Iris pigment epithelial cell (primary cell): ENCODE data around the gene CHMP4B.

ENCODE experiments used
- DNase-seq: peaks from one replicate; pipeline ENCODE4 v3.0.0-alpha.2; 2011; ENCODE audit warnings: low read depth

The CHMP4B gene

DNA sequence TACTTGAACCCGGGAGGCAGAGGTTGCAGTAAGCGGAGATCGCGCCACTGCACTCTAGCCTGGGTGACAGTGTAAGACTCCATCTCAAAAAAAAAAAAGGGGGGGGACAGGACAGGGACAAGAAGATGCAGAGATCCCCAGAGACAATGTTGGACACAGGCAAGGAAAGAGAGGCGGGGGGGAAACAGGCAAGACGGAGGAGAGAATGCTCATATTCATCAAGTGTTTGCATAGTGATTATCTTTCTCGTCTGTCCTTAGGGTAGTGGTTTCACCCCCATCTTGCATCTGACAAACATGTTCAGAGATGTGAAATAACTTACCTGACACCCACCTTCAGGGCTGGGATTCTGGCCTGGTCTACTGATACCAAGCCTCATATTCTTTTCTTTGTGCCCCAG lies 29.0 kb downstream of the CHMP4B start:
- no peak for DNase-seq

DNA sequence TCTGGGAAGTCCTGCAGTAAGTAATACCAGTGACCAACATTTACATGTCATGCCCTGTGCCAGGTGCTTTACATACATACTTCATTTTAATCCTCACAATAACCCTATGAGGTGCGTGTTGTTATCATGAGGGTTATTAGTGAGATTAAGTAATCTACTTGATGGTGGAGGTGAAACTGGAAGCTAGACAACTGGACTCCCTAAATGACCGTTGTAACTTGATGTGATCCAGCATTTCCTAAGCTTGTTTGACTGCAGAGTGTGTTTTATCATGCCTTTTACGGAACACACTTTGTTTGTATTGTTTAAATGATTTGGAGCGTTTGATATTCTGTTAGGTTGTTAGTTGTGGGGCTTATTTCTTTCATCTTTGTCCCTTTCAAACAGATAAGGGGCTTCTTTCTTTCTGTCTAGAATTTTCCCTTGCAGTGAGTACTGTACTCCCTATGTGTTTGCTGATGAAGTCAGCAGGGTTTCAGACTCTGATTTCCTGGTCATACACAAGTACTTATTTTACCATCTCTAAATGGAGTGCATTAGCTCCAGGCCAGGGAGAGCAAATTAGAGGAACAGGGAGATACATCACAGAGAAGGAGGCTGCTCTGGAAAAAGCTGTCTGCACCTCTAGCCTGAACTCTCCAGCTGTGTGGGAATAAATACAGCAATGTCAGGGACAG lies 29.7 kb downstream of the CHMP4B start:
- no peak for DNase-seq

DNA sequence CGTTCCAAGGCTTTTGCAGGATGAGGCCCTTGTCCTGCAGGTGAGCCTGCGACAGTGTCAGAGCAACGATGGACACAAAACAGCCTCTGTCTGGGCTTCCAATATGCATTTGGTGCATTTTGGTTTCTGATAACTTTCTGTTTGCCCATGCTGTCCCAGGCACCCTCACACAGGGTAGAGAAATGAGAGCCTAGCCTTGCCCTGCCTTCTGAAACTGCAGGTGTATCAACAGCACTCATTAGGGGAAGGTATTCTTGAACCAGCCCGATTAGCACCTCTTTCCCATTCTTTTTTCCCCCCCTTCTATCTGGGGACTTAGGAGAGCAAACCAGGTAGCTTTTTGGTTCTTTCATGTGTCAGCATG lies 30.3 kb downstream of the CHMP4B start:
- DNase-seq, result no peak

DNA sequence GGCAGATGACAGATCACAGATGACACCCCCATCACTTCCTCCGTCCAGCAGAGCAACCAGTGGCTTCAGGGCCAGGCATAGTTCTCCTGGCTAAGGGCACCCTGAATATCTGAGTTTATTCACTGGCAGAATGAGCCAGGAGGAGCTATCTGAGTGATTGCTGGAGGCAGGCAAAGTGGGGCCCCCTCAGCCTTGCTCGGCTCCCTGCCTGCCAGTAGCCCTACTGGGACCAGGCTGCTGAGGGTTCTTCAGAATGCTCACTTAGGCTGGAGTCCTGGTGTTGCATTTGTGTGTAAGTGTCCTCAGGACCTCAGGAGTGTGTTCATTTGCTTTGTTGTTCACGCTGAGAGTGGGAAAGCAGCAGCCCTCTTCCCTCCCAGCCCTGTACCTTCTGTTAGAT lies 31.2 kb downstream of the CHMP4B start:
- DNase-seq, result no peak

DNA sequence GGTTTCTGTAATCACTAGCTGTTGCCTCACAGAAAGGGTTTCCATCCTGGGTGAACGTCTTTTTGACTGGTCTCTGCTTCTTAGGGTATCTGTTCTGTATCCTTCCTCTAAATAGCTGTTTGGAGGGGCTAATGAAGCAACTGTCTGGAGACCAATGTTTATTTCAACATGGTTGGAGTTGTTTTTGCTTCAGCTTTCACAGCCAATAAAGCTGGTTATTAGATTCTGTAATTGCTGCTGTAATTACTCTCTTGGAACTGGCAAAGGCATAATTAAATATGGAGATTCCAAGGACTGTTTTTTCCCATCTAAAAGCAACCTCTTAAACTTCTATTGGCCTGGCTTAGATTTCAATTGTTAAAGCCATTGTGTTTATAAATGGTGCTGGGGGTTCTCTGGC lies 31.9 kb downstream of the CHMP4B start:
- DNase-seq, result no peak

DNA sequence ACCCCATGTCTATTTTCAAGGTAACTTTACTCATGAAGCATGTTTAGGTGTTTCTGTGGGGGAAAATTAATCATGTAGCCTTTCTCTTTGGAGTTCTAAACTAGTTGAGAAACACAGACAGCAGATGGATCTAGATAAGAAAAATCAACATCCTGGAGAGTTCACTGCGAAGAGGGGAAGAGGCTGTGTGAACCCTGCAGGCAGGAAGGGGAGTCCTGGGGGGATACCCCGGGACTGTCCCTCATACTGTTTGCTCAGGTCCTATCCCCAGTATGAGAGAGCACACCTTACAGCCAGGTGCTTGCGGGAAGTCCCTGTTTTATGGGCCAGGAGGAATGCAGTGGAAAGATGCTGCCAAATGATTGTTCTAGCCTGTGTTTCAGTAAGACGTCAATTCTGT lies 32.7 kb downstream of the CHMP4B start:
- peak; percentile 33 for DNase-seq

DNA sequence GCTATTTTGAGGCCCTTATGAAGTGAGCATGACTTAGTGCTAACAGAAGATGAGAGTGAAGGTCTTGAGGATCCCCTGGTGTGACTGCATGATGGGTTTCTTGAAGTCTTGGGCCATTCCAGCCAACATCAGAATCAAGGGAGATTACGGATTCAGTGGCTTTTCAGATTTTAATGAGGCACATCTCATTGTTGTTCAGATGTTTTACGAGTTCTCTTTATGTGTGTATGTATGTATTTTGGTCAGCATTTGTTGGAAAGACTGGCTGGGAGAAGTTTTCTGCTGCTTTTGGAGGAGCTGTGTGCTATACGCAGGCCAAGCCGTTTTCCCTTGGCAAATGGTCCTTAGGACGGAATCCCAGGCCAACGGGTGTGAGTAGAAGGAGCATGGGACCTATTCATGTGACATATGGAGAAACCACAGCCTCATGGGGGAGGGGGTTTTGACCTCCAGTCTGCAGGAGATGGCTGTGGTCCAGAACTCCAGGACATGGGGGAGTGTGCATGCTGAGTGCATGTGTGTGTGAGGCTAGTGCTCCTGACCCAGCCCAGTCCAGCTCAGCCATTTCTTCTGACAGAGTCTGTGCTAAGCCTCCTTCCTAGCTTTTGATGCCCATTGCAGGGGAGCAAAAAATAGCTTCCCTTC lies 35.3 kb downstream of the CHMP4B start:
- DNase-seq, result no peak

DNA sequence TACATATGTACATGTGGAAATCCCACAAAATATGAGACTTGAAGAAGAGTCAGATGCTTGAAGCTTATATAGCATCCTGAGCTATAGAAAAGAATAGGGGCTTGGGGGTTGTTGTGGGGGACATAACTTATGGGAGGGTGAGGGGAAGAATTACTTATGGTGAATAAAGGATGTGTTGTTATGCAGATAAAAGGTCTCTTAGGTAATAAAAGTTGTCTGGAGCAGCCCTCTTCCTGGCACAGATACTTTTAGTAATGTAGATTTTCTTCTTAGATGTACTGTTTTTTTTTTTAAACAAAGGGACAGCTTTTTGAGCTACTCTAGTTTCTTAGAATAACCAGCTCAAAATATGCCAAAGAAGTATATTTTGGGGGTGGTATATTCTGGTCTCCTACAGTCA lies 35.9 kb downstream of the CHMP4B start:
- DNase-seq, result no peak

DNA sequence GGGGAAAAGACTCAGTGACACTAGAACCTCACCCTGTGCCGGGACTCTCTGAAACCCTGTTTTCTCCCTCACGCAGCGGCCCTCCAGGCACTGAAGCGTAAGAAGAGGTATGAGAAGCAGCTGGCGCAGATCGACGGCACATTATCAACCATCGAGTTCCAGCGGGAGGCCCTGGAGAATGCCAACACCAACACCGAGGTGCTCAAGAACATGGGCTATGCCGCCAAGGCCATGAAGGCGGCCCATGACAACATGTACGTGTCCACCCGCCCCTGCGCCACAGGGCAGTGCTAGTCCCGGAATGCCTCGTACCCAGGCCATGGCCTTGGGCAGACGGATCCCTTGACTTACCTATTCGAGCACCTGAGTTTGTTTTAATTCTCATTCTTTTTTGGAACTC lies 37.2 kb downstream of the CHMP4B start:
- DNase-seq, result no peak

DNA sequence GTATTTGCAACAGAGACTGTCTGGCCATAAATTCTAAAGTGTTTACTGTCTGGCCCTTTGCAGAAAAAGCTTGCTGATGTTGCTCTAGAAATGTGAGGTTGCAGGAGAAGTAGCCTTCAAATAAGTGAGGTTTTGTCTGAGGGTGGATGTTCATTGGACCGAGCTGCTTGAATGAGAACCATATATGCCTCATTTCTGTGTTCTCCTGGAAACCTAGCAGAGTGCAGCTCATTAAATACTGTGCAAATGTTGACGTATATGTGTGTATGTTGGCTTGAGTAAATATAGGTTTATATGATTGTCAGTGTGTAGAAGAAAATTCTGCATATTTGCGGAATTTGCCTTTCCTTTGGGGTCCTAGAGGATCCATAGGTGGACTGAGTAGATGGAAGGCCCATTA lies 39.0 kb downstream of the CHMP4B start:
- DNase-seq, result no peak

DNA sequence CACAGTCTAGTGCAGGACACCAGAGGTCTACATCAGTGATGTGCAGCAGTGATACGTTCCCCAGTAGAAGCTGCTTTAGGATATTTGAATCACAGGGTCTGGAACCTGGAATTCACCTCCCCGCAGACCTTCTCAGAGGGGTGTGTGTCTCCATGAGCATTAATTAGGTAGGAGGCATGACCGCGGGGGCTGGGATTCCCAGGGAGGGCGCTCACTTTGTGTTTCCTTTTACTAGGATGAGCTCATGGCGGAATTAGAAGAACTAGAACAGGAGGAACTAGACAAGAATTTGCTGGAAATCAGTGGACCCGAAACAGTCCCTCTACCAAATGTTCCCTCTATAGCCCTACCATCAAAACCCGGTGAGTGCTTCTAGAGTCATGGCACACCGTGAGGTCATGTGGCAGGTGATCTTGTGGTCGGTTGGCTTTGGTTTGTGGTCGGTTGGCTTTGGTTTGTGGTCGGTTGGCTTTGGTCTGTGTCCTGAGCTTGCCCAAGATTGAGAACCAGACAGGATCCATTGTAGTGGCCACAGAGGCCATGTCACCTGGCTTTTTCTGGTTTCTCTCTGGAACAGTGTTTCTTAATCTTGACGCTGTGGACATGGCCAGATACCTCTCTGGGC lies 40.8 kb downstream of the CHMP4B start:
- no peak for DNase-seq

DNA sequence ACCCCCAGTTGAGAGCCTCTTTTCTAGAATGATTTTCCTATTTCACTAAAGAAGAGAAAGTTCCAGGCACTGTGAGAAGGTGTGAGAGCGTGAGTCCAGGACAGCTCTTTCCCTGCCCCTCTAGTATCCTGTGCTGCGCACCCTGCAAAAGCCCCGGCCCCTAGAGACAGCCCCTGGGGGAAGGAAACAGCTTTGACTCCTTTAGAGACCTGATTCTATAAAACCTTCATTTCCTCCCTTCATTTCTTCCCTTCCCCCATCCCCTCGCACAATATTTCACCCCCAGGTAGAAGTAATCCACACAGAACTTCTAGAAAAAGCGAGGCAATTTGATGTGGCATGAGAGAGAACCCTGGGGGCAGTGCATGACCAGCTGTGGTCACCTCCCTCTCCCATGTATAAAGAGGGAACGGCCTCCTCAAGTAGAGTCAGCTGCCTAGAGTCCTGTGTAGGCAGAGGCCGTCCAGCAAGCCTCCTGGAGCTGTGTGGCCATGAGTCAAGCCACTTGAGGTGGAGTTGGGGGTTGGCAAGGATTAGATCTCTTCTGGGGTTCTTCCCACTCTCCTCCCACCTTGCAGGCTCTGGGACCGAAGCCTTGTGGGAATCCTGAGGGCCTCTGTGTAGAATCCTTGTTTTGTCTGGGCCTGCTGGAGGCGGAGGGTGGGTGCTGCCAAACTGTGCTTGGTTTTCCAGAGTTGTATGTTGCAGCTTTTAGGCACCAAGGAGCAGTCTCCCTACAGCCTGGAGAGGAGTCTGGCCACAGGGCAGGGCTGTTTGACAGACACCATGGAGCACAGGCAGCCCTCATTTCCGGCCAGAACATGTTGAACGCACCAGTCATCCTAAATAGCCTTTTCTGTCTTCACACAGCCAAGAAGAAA lies 41.7 kb downstream of the CHMP4B start:
- DNase-seq, result no peak

DNA sequence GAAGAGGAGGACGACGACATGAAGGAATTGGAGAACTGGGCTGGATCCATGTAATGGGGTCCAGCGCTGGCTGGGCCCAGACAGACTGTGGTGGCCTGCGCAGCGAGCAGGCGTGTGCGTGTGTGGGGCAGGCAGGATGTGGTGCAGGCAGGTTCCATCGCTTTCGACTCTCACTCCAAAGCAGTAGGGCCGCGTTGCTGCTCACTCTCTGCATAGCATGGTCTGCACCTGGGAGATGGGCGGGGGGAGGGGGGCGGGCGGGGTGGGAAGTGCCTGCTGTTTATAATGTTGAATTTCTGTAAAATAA lies 42.3 kb downstream of the CHMP4B start:
- no peak for DNase-seq

DNA sequence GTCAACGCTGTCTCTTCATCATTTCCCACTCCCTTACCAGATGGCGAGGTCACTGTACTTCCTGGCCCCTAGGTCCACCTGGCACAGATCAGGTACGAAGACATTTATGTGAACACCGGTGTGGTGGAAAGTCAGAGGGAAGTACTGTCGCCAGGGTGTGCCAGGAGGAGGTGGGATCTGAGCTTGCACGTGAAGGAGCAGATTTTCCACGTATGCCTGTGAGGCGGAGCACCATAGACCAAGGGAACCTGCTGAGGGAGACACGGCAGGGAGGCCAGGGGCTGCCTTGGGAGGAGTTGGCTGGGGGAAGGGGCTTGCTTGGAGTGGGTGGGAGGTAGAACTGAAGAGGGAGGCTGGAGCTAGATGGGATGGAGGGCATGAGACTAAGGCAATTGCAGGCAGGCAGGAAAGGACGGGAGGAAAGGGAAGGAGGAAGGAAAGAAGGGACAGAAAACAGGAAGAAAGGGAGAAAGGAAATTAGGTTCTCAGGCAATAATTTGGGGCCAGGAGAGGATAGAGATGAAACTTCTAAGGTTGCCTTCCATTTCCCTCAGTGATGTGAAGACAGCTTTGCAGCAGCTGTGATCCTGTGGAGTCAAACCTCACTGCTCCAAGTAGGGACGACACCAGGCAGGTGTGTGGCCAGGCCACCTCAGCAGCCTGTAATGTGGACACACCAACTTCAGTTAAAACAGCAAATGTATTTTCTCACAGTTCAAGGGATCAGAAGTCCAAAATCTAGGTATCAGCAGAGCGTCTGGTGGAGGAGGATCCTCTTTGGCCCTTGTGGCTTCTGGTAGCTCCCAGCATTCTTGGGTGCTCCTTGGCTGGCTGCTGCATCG lies 46.8 kb downstream of the CHMP4B start:
- DNase-seq, result no peak

DNA sequence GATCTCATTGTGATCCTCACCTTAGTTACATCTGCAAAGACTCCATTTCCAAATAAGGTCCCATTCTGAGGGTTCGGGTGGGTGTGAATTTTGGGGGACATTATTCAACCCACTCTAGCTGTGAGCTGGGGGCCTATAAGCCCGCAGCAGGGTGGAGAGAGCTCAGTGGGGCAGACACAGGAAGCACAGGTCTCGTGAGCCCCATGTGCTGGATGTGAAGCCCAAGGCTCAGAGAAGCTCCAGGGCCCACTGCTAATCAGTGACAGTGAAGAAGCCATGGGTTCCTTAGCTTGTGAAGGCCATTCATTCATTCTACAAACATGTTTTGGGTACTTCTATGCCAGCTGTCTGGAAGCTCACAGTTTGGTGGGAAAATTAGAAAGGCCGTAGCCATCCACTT lies 47.5 kb downstream of the CHMP4B start:
- no peak for DNase-seq

DNA sequence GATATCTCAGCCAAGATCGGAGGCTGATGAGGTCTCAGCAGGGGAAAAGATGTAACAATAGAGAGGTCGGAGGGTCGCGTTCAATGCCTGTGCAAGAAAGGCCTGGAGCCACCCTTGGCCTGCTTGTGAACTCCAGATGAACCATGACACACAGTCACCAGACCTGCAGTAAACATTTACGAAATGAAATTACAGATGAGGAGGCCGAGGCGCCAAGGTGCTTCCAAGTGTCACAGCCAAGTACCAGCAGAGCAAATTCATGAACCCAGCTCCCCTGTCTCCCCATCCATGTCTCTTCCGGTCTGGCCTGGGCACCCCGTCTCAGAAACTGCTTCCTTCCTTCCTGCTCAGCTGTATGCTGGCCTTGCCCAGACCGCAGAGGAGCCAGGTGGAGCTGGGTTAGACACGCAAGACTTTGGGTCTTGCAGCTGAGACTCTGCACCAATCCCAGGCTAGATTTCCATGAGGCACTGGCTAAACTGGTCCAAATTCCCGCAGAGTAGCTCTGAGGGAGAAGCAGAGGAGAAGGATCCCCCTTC lies 48.1 kb downstream of the CHMP4B start:
- DNase-seq, result peak; percentile 40

DNA sequence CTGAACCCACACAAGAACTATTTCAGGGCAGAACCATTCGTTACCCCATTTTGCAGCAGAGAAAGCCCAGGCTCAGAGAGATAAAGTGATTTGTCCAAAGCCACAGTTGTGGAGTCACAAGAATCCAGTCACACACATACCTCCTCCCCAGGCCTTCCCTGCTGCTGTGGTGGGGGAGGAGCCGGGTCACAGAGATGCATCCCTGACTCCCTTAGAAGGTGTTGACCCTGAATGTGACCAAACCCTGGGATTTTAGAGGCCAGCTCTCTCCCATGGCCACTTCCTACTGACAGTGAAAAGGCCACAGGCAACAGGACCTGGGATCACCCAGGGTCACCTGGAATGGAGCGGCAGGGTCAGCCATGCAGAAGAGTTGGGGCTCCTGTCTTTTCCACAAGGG lies 48.6 kb downstream of the CHMP4B start:
- no peak for DNase-seq

DNA sequence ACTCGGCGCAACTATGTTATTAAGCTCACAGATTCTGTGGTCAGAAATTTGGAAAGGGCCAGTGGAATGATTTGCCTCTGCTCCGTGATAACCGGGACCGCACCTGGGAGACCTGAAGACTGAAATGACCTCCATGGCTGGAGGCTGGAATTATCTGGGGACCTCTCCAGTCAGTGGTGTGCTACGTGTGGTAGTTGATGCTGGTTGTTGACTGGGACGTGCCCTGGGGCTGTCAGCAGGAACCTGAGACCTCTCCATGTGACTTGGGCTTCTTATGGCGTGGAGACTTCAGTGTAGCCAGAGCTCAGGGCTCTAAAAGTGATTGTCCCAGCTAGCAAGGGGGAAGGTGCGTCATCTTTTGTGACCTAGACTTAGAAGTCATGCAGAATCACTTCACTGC lies 50.3 kb downstream of the CHMP4B start:
- DNase-seq, result no peak

DNA sequence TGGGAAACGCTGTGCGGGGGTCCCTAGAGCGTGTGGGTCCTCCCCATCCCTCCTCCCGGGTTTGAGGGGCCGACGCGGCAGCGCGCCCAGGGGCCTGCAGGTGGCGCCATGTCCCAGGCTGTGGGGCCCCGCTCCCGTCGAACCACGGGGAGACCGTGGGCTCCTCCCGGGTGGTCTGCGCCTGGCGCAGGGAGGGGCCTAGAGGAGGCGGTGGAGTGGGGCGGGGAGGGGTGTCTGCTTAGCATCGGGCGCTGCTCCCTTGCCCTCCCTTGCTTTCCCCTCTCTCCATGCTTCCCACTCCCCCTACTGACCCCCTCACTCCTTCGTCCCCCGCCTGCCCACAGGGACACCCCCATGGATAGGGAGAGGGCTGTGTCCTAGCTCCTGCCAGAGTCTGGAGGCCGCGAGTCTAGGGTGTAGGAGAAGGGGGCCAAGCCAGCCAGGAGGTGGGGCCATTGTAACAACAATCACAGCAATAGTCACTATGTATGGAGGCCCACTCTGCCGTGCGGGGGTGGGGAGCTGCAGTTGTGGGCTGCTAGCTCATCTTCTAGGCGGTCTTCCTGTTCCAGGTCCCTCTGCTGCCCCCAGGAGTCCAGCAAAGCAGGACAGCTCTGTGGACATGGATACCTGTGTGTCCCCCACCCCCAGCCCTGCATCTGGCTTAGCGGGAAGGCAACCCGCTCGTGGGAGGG lies 51.7 kb downstream of the CHMP4B start:
- peak; percentile 62 for DNase-seq

DNA sequence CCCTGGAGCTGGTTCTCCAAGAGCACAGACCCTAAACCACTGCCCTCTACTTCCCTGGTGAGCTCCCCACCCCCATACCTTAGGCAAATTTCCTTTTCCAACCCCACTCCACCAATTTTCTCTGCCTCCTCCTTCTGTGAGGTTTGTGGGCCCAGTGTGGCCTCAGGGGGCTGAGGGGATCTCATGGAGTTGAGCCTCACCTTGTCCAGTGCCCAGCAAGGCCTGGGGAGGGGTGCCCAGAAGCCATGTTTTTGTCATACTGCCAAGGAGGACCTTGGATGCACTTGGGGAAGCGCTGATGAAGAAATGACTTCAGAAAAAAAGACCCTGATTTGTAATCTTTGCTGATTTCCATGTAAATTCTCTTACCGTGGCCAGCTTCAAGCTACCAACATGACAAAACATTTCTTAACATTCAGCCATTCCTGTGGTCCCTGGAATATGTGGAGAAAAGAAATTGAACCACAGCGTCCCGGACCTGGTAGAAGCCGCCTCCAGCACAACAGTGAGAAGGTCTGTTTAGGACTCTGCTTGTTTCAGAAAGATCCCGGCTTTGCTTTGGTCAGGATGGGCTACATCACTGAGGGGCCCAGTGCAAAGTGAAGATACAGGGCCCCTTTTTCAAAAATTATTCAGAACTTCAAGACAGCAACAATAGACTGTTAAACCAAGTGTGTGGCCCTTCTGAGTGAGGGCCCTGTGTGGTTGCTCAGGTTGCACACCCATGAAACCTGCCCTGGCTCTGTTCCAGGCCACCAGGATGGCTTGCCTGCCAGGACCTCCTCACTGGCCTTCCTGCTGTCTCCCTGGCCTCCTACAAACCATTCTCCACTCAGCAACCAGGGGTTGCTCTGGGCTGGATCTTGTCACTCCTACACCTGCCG lies 52.5 kb downstream of the CHMP4B start:
- no peak for DNase-seq
